AG20443 (cell line): ENCODE measurements around the gene FOXD4L4.
"Not testable (repeated sequence)": the region's sequence is repeated elsewhere in the genome, so short reads cannot be mapped to it uniquely, and the experiment has no call there.

Experiments used
- DNase-seq: peaks from one replicate; pipeline ENCODE4 v3.0.0; 2012; ENCODE audit warnings: low spot score, mixed read lengths

FOXD4L4 gene

DNA sequence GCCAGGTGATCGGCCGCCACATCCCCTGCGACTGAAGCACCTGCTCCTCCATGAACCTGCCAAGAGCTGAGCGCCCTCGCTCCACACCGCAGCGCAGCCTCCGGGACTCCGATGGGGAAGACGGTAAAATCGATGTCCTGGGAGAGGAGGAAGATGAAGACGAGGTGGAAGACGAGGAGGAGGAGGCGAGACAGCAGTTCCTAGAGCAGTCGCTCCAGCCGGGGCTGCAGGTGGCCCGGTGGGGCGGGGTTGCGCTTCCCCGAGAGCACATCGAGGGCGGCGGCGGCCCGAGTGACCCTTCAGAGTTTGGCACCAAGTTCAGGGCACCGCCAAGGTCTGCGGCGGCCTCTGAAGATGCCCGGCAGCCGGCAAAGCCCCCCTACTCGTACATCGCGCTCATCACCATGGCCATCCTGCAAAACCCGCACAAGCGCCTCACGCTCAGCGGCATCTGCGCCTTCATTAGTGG is at the start of gene FOXD4L4:
FOXD4L4 (plus strand) TSS at position 51 of the 469 bp plus-strand sequence; CDS start at position 51, 0 bp downstream.
- DNase-seq = not testable (repeated sequence)

DNA sequence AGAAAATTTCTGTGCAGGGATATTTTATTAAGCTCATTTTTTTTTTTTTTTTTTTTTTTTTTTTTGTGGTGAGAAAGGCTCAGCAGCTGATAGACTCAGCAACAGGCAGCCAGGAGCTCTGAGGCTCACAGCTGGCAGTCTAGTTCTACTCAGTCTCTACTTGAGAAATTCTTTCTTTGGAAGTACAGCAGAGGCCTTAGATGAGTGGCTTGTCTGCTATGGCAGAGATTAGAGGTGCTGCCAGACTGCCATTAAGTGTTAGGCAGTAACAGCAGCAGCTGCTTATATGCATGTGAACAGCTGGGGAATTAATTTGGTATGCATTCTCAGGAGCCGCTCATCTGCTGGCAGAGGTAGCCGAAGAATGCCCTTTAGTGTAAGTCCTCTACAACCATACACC is 33.4 kb upstream of the FOXD4L4 start:
- not testable (repeated sequence) for DNase-seq

DNA sequence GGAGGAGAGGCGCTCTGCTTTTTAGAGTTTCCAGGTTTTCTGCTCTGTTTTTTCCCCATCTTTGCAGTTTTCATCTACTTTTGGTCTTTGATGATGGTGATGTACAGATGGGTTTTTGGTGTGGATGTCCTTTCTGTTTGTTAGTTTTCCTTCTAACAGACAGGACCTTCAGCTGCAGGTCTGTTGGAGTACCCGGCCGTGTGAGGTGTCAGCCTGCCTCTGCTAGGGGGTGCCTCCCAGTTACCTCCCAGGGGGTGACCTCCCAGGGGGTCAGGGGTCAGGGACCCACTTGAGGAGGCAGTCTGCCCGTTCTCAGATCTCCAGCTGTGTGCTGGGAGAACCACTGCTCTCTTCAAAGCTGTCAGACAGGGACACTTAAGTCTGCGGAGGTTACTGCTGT is 22.5 kb upstream of the FOXD4L4 start:
- DNase-seq = not testable (repeated sequence)

DNA sequence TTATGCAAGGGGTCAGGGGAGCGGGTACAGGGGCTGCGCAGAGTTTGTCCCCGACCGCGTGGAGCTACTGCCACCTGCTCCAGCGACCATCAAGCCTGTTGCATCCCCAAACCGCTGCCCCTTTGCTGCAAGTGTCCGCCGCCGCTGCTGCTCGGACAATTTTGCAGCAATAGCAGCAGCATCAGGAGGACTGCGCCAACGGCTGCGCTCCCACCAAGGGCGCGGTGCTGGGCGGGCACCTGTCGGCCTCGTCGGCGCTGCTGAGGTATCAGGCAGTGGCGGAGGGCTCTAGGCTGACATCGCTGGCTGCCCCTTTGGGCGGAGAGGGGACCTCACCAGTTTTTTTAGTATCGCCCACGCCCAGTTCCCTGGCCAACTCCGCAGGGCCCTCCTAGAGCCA is 1.2 kb downstream of the FOXD4L4 start:
- DNase-seq = not testable (repeated sequence)
